ENCODE results near the gene ZNHIT1. TPM values are rescaled to one million over a fixed set of nuclear protein-coding genes. Genes with fewer than 3 reads are reported as not detected.

Gene ZNHIT1
- total RNA-seq, 1 donor from 2014 or later = 55.4 TPM

DNA sequence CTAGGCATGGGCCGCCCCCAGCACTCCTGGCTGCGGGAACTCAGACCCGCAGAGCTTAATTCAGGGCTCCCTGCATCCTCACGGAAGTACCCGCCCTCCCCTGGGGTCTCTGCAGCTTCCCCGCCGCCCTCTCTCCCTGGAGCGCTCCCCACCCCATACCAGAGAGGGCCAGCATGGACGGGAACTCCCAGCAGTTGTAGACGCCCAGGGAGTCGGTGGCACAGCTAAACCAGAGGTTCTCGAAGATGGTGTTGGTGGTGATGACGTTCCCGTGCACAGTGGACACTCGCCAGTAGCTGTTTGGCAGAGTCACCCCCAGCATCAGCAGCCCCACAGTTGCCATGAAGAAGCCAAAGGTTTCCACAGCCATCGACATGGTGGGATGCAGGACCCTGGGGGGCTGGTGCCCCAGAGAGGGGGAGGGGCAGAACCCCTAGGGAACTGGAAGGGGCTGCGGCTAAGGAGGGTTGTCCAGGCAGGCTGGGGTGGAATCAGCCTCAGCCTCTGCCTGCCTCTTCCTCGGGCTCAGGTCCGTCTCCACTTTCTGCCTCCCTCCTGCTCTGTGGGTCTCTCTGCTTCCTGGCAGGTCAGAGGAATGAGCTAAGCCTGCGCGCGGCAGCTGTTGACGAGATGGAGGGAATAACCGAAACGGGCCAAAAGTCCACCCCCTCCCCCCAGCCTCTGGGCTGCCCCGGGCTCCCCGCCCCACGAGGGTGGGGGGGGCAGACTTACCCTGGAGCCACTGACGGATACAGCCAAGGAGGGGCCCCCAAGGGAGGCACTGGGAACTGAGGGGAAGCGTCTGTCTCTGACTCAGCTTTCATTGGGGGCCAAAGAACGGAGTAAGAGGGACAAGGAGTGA lies 19.5 kb downstream of the ZNHIT1 start, which contains the start of gene CLDN15:
TSS of gene CLDN15 (minus strand) at position 597 of the 862 bp plus-strand sequence. CDS start at position 376, 221 bp downstream.
- Histone ChIP-seq H3K27me3 (ENCODE audit: low read depth) (no peaks in the 10 kb centered on the region), H3K36me3 (peaks cover 53% of the 10 kb centered on the region), H3K27ac (peak within 1 kb of the TSS; percentile 79), H3K4me3 (peak within 1 kb of the TSS; percentile 6), H3K9me3 (no peaks in the 10 kb centered on the region), H3K4me1 (peaks cover 54% of the 10 kb centered on the region)
- TF ChIP-seq, protein P1, sequence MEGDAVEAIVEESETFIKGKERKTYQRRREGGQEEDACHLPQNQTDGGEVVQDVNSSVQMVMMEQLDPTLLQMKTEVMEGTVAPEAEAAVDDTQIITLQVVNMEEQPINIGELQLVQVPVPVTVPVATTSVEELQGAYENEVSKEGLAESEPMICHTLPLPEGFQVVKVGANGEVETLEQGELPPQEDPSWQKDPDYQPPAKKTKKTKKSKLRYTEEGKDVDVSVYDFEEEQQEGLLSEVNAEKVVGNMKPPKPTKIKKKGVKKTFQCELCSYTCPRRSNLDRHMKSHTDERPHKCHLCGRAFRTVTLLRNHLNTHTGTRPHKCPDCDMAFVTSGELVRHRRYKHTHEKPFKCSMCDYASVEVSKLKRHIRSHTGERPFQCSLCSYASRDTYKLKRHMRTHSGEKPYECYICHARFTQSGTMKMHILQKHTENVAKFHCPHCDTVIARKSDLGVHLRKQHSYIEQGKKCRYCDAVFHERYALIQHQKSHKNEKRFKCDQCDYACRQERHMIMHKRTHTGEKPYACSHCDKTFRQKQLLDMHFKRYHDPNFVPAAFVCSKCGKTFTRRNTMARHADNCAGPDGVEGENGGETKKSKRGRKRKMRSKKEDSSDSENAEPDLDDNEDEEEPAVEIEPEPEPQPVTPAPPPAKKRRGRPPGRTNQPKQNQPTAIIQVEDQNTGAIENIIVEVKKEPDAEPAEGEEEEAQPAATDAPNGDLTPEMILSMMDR (IDR thresholded peaks at IDR 0.05) = no peak
- intact Hi-C loops (cut with DNase I) = no loop called here
- no peak for DNase-seq
- ATAC-seq = peak; percentile 8 to 19

- H3K27ac ChIP-seq = peak overlapping the region; percentile 79
- H3K36me3 ChIP-seq = peaks cover 59% of the 10 kb centered on the region
- DNase-seq (no peak), ATAC-seq (peak in 1 of 2 donors; percentile 3)
- H3K27me3 ChIP-seq (ENCODE audit: low read depth) = no peaks in the 10 kb centered on the region
- H3K9me3 ChIP-seq = no peaks in the 10 kb centered on the region
- intact Hi-C loops (cut with DNase I) = no loop called here
- H3K4me3 ChIP-seq = peak overlapping the region; percentile 11
- peaks cover 57% of the 10 kb centered on the region for H3K4me1 ChIP-seq
- TF ChIP-seq, protein P1 (IDR thresholded peaks at IDR 0.05) = no peak
Measured at GRCh38 chr7:101238226-101239182, 20.5 kb downstream of the ZNHIT1 start.

GRCh38 chr7:101239191-101239950 lies 21.4 kb downstream of the ZNHIT1 start:
- TF ChIP-seq, protein P1 (IDR thresholded peaks at IDR 0.05) = no peak
- Histone ChIP-seq H3K36me3 (peaks cover 59% of the 10 kb centered on the region), H3K27me3 (ENCODE audit: low read depth) (no peaks in the 10 kb centered on the region), H3K27ac (peak overlapping the region; percentile 79), H3K4me3 (peak overlapping the region; percentile 11), H3K4me1 (peaks cover 63% of the 10 kb centered on the region), H3K9me3 (no peaks in the 10 kb centered on the region)
- ATAC-seq (peak in 1 of 2 donors; percentile 4), DNase-seq (no peak)
- intact Hi-C loops (cut with DNase I) = no loop called here

GRCh38 chr7:101239951-101240220 lies 21.9 kb downstream of the ZNHIT1 start:
- Histone ChIP-seq H3K27me3 (ENCODE audit: low read depth) (no peaks in the 10 kb centered on the region), H3K27ac (peak overlapping the region; percentile 79), H3K36me3 (peaks cover 59% of the 10 kb centered on the region), H3K4me1 (peaks cover 63% of the 10 kb centered on the region), H3K9me3 (no peaks in the 10 kb centered on the region), H3K4me3 (peak overlapping the region; percentile 11)
- intact Hi-C loops (cut with DNase I) = no loop called here
- TF ChIP-seq, protein P1 (IDR thresholded peaks at IDR 0.05) = no peak
- DNase-seq (no peak), ATAC-seq (no peak)

Data from lower lobe of right lung (tissue), 2 donors.